ENCODE results near the gene MSMO1.
"Not testable (repeated sequence)": the region's sequence is repeated elsewhere in the genome, so short reads cannot be mapped to it uniquely, and the experiment has no call there.

Gene MSMO1

GRCh38 chr4:165327211-165328100, at the start of gene MSMO1:
Gene MSMO1, plus strand, starts transcription at chr4:165327669. Its CDS starts 5,702 bp downstream, at chr4:165333371.
- DNase-seq (ENCODE audit: low read depth in 2 of 2), result peak; percentile 98 to 99

GRCh38 chr4:165279531-165279930, 47.9 kb upstream of the MSMO1 start:
- DNase-seq (ENCODE audit: low read depth in 2 of 2), result not testable (repeated sequence)

- DNase-seq (ENCODE audit: low read depth in 2 of 2), result not testable (repeated sequence)
Measured at GRCh38 chr4:165284697-165285096, 42.8 kb upstream of the MSMO1 start.

- not testable (repeated sequence) for DNase-seq (ENCODE audit: low read depth in 2 of 2)
Measured at GRCh38 chr4:165286619-165287340, 40.7 kb upstream of the MSMO1 start.

GRCh38 chr4:165288226-165288625, 39.2 kb upstream of the MSMO1 start:
- no peak for DNase-seq (ENCODE audit: low read depth in 2 of 2)

GRCh38 chr4:165288639-165289422, 38.6 kb upstream of the MSMO1 start:
- DNase-seq (ENCODE audit: low read depth in 2 of 2), result no peak

GRCh38 chr4:165289423-165289785, 38.1 kb upstream of the MSMO1 start:
- no peak for DNase-seq (ENCODE audit: low read depth in 2 of 2)

- no peak for DNase-seq (ENCODE audit: low read depth in 2 of 2)
Measured at GRCh38 chr4:165293061-165293460, 34.4 kb upstream of the MSMO1 start.

GRCh38 chr4:165293927-165294649, 33.4 kb upstream of the MSMO1 start:
- DNase-seq (ENCODE audit: low read depth in 2 of 2), result no peak

GRCh38 chr4:165294907-165295306, 32.6 kb upstream of the MSMO1 start:
- DNase-seq (ENCODE audit: low read depth in 2 of 2), result no peak

GRCh38 chr4:165297626-165298025, 29.8 kb upstream of the MSMO1 start:
- no peak for DNase-seq (ENCODE audit: low read depth in 2 of 2)

GRCh38 chr4:165299399-165300060, 27.9 kb upstream of the MSMO1 start:
- no peak for DNase-seq (ENCODE audit: low read depth in 2 of 2)

- no peak for DNase-seq (ENCODE audit: low read depth in 2 of 2)
Measured at GRCh38 chr4:165301833-165302232, 25.6 kb upstream of the MSMO1 start.

GRCh38 chr4:165302658-165303057, 24.8 kb upstream of the MSMO1 start:
- DNase-seq (ENCODE audit: low read depth in 2 of 2), result no peak

- no peak for DNase-seq (ENCODE audit: low read depth in 2 of 2)
Measured at GRCh38 chr4:165308166-165308565, 19.3 kb upstream of the MSMO1 start.

- no peak for DNase-seq (ENCODE audit: low read depth in 2 of 2)
Measured at GRCh38 chr4:165308606-165309005, 18.9 kb upstream of the MSMO1 start.

- no peak for DNase-seq (ENCODE audit: low read depth in 2 of 2)
Measured at GRCh38 chr4:165309456-165309855, 18.0 kb upstream of the MSMO1 start.

GRCh38 chr4:165312506-165312905, 15.0 kb upstream of the MSMO1 start:
- DNase-seq (ENCODE audit: low read depth in 2 of 2), result no peak

GRCh38 chr4:165319030-165319429, 8.4 kb upstream of the MSMO1 start:
- no peak for DNase-seq (ENCODE audit: low read depth in 2 of 2)

GRCh38 chr4:165319509-165319908, 8.0 kb upstream of the MSMO1 start:
- DNase-seq (ENCODE audit: low read depth in 2 of 2), result no peak
